Naive thymus-derived CD4-positive, alpha-beta T cell (primary cell): ENCODE measurements around the gene CLSTN2. TPM values are rescaled to one million over a fixed set of nuclear protein-coding genes. Genes with fewer than 3 reads are reported as not detected.

ENCODE experiments used
- ATAC-seq: fragments of 150-1000 bp; cut with Tn5 transposase; 2 replicates; pipeline ENCODE4 v1.10.0; 2021; ENCODE audit warnings: mild to moderate bottlenecking, moderate library complexity
- CTCF ChIA-PET: fragments of 350-600 bp; sonication (Branson Sonifier 250); formaldehyde crosslinking; loops from one replicate; lab custom pipeline; 2021; ENCODE audit warnings: antibody characterized with exemption; lab: Charles Lee
- POLR2A ChIA-PET: fragments of 350-600 bp; sonication (Branson Sonifier 250); formaldehyde crosslinking; loops from one replicate; lab custom pipeline; 2021; ENCODE audit warnings: antibody characterized with exemption, inconsistent platforms; lab: Charles Lee
- DNase-seq, 9 donors: peaks; one replicate each; pipeline versions ENCODE4 v3.0.0 to v3.0.0-alpha.2; 2020 to 2022; ENCODE audit warnings: mixed read lengths in 1 of 9
- H3K27ac ChIP-seq: one replicate; pipeline ENCODE4 v1.7.0; 2013; ENCODE audit warnings: mild to moderate bottlenecking, low read depth, low read length, moderate library complexity
- H3K27me3 ChIP-seq, 2 donors: one replicate each; pipeline ENCODE4 v1.7.0; 2013; ENCODE audit warnings: low read length in 2 of 2, mild to moderate bottlenecking in 2 of 2, moderate library complexity in 2 of 2; ENCODE audit not compliant: control insufficient read depth in 2 of 2, insufficient read depth in 2 of 2
- H3K36me3 ChIP-seq, 3 experiments: 1 replicate in 2 of 3; 2 replicates in 1 of 3; pipeline ENCODE4 v1.7.0; 2013; ENCODE audit warnings: low read length in 3 of 3, mild to moderate bottlenecking in 3 of 3, moderate library complexity in 1 of 3; ENCODE audit not compliant: insufficient read depth in 3 of 3, control insufficient read depth in 2 of 3
- H3K4me1 ChIP-seq, 2 donors: one replicate each; pipeline ENCODE4 v1.7.0; 2013; ENCODE audit warnings: low read length in 2 of 2, mild to moderate bottlenecking in 2 of 2, moderate library complexity in 1 of 2; ENCODE audit not compliant: control insufficient read depth in 2 of 2, insufficient read depth in 2 of 2
- H3K4me3 ChIP-seq: 2 replicates; pipeline ENCODE4 v1.7.0; 2013; ENCODE audit warnings: mild to moderate bottlenecking, low read length
- H3K9me3 ChIP-seq, 3 experiments: 1 replicate in 2 of 3; 2 replicates in 1 of 3; pipeline ENCODE4 v1.7.0; 2013; ENCODE audit warnings: low read length in 3 of 3; ENCODE audit not compliant: control insufficient read depth in 2 of 3
- H3K27ac Mint-ChIP-seq, 9 donors: one replicate each; pipeline ENCODE4 v1.8.0; 2020 to 2022; ENCODE audit warnings: mixed read lengths in 9 of 9, mild to moderate bottlenecking in 8 of 9, moderate library complexity in 5 of 9, inconsistent platforms in 2 of 9
- H3K27me3 Mint-ChIP-seq, 5 donors: one replicate each; pipeline ENCODE4 v1.8.0; 2021 to 2022; ENCODE audit warnings: mixed read lengths in 5 of 5, mild to moderate bottlenecking in 1 of 5
- H3K36me3 Mint-ChIP-seq, 5 donors: one replicate each; pipeline ENCODE4 v1.8.0; 2020 to 2022; ENCODE audit warnings: mixed read lengths in 5 of 5, mild to moderate bottlenecking in 3 of 5, inconsistent platforms in 1 of 5
- H3K4me1 Mint-ChIP-seq, 7 donors: one replicate each; pipeline ENCODE4 v1.8.0; 2020 to 2022; ENCODE audit warnings: mixed read lengths in 7 of 7, mild to moderate bottlenecking in 3 of 7, inconsistent platforms in 1 of 7
- H3K4me3 Mint-ChIP-seq, 10 donors: one replicate each; pipeline ENCODE4 v1.8.0; 2020 to 2022; ENCODE audit warnings: mild to moderate bottlenecking in 10 of 10, mixed read lengths in 10 of 10, moderate library complexity in 6 of 10, inconsistent platforms in 2 of 10
- H3K9me3 Mint-ChIP-seq, 11 donors: one replicate each; pipeline ENCODE4 v1.8.0; 2020 to 2022; ENCODE audit warnings: mixed read lengths in 11 of 11, mild to moderate bottlenecking in 4 of 11, inconsistent platforms in 1 of 11, moderate library complexity in 1 of 11
- intact Hi-C, 2 donors: fragments of 100-400 bp; cut with micrococcal nuclease; formaldehyde crosslinking; loops; one replicate each; pipeline ENCODE4 v1.15.1; 2023
- polyA plus RNA-seq, 2 donors: library from polyadenylated mRNA; unstranded; fragments of 300-500 nt; fragmentation: Illumina TruSeq; gene quantifications; one replicate each; pipeline ENCODE4 v1.2.3, GENCODE V29; 2021
- total RNA-seq, 6 experiments: library from RNA in 5 of 6; stranded (reverse) in 5 of 6; gene quantifications; 1 replicate in 5 of 6; 2 replicates in 1 of 6; pipeline ENCODE4 v1.2.3 and lab custom pipeline; 2021 to 2026

The CLSTN2 gene
- total and polyA plus RNA-seq, 7 experiments from 2014 or later: 0.02 TPM; not detected in 6

GRCh38 chr3:140472306-140473020 lies 537.5 kb downstream of the CLSTN2 start:
- intact Hi-C loops: no loop called here
- ChIA-PET POLR2A (no interaction called here), CTCF (no interaction called here)
- no peaks in the 10 kb centered on the region for H3K27me3 ChIP-seq
- Mint-ChIP-seq H3K36me3 (no peaks in the 10 kb centered on the region), H3K27ac (no peak overlapping the region), H3K9me3 (peaks cover 0 to 4% (median 0%) of the 10 kb centered on the region in 11 donors), H3K4me1 (no peaks in the 10 kb centered on the region), H3K27me3 (peaks cover 0 to 10% (median 4%) of the 10 kb centered on the region in 5 donors), H3K4me3 (no peak overlapping the region)
- no peak for DNase-seq
- H3K4me1 ChIP-seq: no peaks in the 10 kb centered on the region
- no peak overlapping the region for H3K27ac ChIP-seq
- ATAC-seq: no peak
- no peaks in the 10 kb centered on the region for H3K36me3 ChIP-seq
- no peaks in the 10 kb centered on the region for H3K9me3 ChIP-seq
- H3K4me3 ChIP-seq: no peak overlapping the region

- ChIA-PET CTCF (no interaction called here), POLR2A (no interaction called here)
- no peak for ATAC-seq
- DNase-seq: no peak
- peaks cover 0 to 15% (median 4%) of the 10 kb centered on the region in 11 donors for H3K9me3 Mint-ChIP-seq
- no peak overlapping the region for H3K4me3 ChIP-seq
- intact Hi-C loops: no loop called here
- no peaks in the 10 kb centered on the region for H3K9me3 ChIP-seq
- H3K27me3 ChIP-seq: no peaks in the 10 kb centered on the region
- no peaks in the 10 kb centered on the region for H3K4me1 Mint-ChIP-seq
- H3K36me3 Mint-ChIP-seq: peaks cover 0 to 4% (median 0%) of the 10 kb centered on the region in 5 donors
- H3K4me1 ChIP-seq: no peaks in the 10 kb centered on the region
- H3K27ac Mint-ChIP-seq: no peak overlapping the region
- no peaks in the 10 kb centered on the region for H3K36me3 ChIP-seq
- H3K27me3 Mint-ChIP-seq: peaks cover 0 to 26% (median 16%) of the 10 kb centered on the region in 5 donors
- H3K27ac ChIP-seq: no peak overlapping the region
- no peak overlapping the region for H3K4me3 Mint-ChIP-seq
Measured at GRCh38 chr3:140487566-140487965, 552.6 kb downstream of the CLSTN2 start.

GRCh38 chr3:140493271-140493670 lies 558.3 kb downstream of the CLSTN2 start:
- no peaks in the 10 kb centered on the region for H3K9me3 ChIP-seq
- H3K27ac Mint-ChIP-seq: no peak overlapping the region
- H3K4me3 ChIP-seq: no peak overlapping the region
- peaks cover 0 to 8% (median 5%) of the 10 kb centered on the region in 5 donors for H3K27me3 Mint-ChIP-seq
- ChIA-PET POLR2A (no interaction called here), CTCF (no interaction called here)
- peaks cover 0 to 1% (median 0%) of the 10 kb centered on the region in 11 donors for H3K9me3 Mint-ChIP-seq
- ATAC-seq: no peak
- H3K4me1 ChIP-seq: no peaks in the 10 kb centered on the region
- H3K4me1 Mint-ChIP-seq: no peaks in the 10 kb centered on the region
- no peak overlapping the region for H3K4me3 Mint-ChIP-seq
- DNase-seq: no peak
- no peaks in the 10 kb centered on the region for H3K36me3 ChIP-seq
- no peak overlapping the region for H3K27ac ChIP-seq
- intact Hi-C loops: no loop called here
- H3K36me3 Mint-ChIP-seq: no peaks in the 10 kb centered on the region
- H3K27me3 ChIP-seq: no peaks in the 10 kb centered on the region

- POLR2A ChIA-PET: no interaction called here
- Histone ChIP-seq H3K4me3 (no peak overlapping the region), H3K9me3 (no peaks in the 10 kb centered on the region), H3K4me1 (no peaks in the 10 kb centered on the region), H3K27me3 (no peaks in the 10 kb centered on the region), H3K27ac (no peak overlapping the region), H3K36me3 (no peaks in the 10 kb centered on the region)
- no peaks in the 10 kb centered on the region for H3K4me1 Mint-ChIP-seq
- CTCF ChIA-PET: no interaction called here
- no peak overlapping the region for H3K4me3 Mint-ChIP-seq
- no peaks in the 10 kb centered on the region for H3K9me3 Mint-ChIP-seq
- ATAC-seq: no peak
- H3K36me3 Mint-ChIP-seq: no peaks in the 10 kb centered on the region
- peaks cover 0 to 5% (median 0%) of the 10 kb centered on the region in 5 donors for H3K27me3 Mint-ChIP-seq
- intact Hi-C loops: no loop called here
- H3K27ac Mint-ChIP-seq: no peak overlapping the region
- DNase-seq: no peak
Measured at GRCh38 chr3:140494970-140495369, 560.0 kb downstream of the CLSTN2 start.

- CTCF ChIA-PET: no interaction called here
- POLR2A ChIA-PET: no interaction called here
- Histone ChIP-seq H3K4me3 (no peak overlapping the region), H3K9me3 (no peaks in the 10 kb centered on the region), H3K27me3 (no peaks in the 10 kb centered on the region), H3K27ac (no peak overlapping the region), H3K4me1 (no peaks in the 10 kb centered on the region), H3K36me3 (no peaks in the 10 kb centered on the region)
- intact Hi-C loops: no loop called here
- peaks cover 0 to 13% (median 0%) of the 10 kb centered on the region in 5 donors for H3K27me3 Mint-ChIP-seq
- H3K27ac Mint-ChIP-seq: no peak overlapping the region
- no peak overlapping the region for H3K4me3 Mint-ChIP-seq
- no peak for DNase-seq
- no peaks in the 10 kb centered on the region for H3K36me3 Mint-ChIP-seq
- H3K9me3 Mint-ChIP-seq: no peaks in the 10 kb centered on the region
- ATAC-seq: no peak
- H3K4me1 Mint-ChIP-seq: no peaks in the 10 kb centered on the region
Measured at GRCh38 chr3:140497331-140497730, 562.3 kb downstream of the CLSTN2 start.

GRCh38 chr3:140499114-140499757 lies 564.3 kb downstream of the CLSTN2 start:
- Mint-ChIP-seq H3K27ac (no peak overlapping the region), H3K4me3 (no peak overlapping the region), H3K4me1 (no peaks in the 10 kb centered on the region), H3K36me3 (no peaks in the 10 kb centered on the region), H3K27me3 (peaks cover 0 to 20% (median 0%) of the 10 kb centered on the region in 5 donors), H3K9me3 (no peaks in the 10 kb centered on the region)
- Histone ChIP-seq H3K36me3 (no peaks in the 10 kb centered on the region), H3K27me3 (no peaks in the 10 kb centered on the region), H3K27ac (no peak overlapping the region), H3K9me3 (no peaks in the 10 kb centered on the region), H3K4me1 (no peaks in the 10 kb centered on the region), H3K4me3 (no peak overlapping the region)
- ChIA-PET POLR2A (no interaction called here), CTCF (no interaction called here)
- ATAC-seq (no peak), DNase-seq (no peak)
- intact Hi-C loops: no loop called here

GRCh38 chr3:140500473-140500872 lies 565.5 kb downstream of the CLSTN2 start:
- Histone ChIP-seq H3K4me1 (no peaks in the 10 kb centered on the region), H3K27me3 (no peaks in the 10 kb centered on the region), H3K4me3 (no peak overlapping the region), H3K9me3 (no peaks in the 10 kb centered on the region), H3K27ac (no peak overlapping the region), H3K36me3 (no peaks in the 10 kb centered on the region)
- no peak for ATAC-seq
- no peaks in the 10 kb centered on the region for H3K4me1 Mint-ChIP-seq
- no peaks in the 10 kb centered on the region for H3K9me3 Mint-ChIP-seq
- ChIA-PET POLR2A (no interaction called here), CTCF (no interaction called here)
- no peak overlapping the region for H3K27ac Mint-ChIP-seq
- H3K36me3 Mint-ChIP-seq: no peaks in the 10 kb centered on the region
- H3K27me3 Mint-ChIP-seq: peaks cover 0 to 20% (median 0%) of the 10 kb centered on the region in 5 donors
- intact Hi-C loops: no loop called here
- no peak overlapping the region for H3K4me3 Mint-ChIP-seq
- DNase-seq: no peak
